NCI-H1436 treated with DMSO at 0.1 percent for 48 hours (cell line): Measurements from ENCODE around the gene HBQ1.
"Not testable (repeated sequence)": the region's sequence is repeated elsewhere in the genome, so short reads cannot be mapped to it uniquely, and the experiment has no call there.

Experiments used
- DNase-seq: peaks from one replicate; lab custom pipeline; 2025; lab: John Stamatoyannopoulos, UW

The HBQ1 gene

DNA sequence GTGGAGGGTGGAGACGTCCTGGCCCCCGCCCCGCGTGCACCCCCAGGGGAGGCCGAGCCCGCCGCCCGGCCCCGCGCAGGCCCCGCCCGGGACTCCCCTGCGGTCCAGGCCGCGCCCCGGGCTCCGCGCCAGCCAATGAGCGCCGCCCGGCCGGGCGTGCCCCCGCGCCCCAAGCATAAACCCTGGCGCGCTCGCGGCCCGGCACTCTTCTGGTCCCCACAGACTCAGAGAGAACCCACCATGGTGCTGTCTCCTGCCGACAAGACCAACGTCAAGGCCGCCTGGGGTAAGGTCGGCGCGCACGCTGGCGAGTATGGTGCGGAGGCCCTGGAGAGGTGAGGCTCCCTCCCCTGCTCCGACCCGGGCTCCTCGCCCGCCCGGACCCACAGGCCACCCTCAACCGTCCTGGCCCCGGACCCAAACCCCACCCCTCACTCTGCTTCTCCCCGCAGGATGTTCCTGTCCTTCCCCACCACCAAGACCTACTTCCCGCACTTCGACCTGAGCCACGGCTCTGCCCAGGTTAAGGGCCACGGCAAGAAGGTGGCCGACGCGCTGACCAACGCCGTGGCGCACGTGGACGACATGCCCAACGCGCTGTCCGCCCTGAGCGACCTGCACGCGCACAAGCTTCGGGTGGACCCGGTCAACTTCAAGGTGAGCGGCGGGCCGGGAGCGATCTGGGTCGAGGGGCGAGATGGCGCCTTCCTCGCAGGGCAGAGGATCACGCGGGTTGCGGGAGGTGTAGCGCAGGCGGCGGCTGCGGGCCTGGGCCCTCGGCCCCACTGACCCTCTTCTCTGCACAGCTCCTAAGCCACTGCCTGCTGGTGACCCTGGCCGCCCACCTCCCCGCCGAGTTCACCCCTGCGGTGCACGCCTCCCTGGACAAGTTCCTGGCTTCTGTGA, 3.5 kb upstream of the HBQ1 start, which contains the start of gene HBA1:
Gene HBA1 (plus strand): TSS at position 204 of the 906 bp plus-strand sequence. CDS start 37 bp downstream, at position 241.
- not testable (repeated sequence) for DNase-seq

DNA sequence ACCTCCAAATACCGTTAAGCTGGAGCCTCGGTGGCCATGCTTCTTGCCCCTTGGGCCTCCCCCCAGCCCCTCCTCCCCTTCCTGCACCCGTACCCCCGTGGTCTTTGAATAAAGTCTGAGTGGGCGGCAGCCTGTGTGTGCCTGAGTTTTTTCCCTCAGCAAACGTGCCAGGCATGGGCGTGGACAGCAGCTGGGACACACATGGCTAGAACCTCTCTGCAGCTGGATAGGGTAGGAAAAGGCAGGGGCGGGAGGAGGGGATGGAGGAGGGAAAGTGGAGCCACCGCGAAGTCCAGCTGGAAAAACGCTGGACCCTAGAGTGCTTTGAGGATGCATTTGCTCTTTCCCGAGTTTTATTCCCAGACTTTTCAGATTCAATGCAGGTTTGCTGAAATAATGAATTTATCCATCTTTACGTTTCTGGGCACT, 2.9 kb upstream of the HBQ1 start:
- DNase-seq, result peak; percentile 34

GRCh38 chr16:177981-178667, 2.1 kb upstream of the HBQ1 start:
- no peak for DNase-seq

DNA sequence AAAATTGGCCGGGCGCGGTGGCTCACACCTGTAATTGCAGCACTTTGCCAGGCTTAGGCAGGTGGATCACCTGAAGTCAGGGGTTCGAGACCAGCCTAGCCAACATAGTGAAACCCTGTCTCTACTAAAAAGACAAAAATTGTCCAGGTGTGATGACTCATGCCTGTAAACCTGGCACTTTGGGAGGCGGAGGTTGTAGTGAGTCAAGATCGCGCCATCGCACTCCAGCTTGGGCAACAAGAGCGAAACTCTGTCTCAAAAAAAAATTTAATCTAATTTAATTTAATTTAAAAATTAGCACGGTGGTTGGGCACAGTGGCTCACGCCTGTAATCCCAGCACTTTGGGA, 1.6 kb upstream of the HBQ1 start:
- DNase-seq, result no peak

GRCh38 chr16:179211-180092, 807 bp upstream of the HBQ1 start:
- no peak for DNase-seq

- peak; percentile 61 for DNase-seq
Measured at GRCh38 chr16:180681-181564, 664 bp downstream of the HBQ1 start.

GRCh38 chr16:181565-182021, 1.3 kb downstream of the HBQ1 start:
- DNase-seq, result no peak

DNA sequence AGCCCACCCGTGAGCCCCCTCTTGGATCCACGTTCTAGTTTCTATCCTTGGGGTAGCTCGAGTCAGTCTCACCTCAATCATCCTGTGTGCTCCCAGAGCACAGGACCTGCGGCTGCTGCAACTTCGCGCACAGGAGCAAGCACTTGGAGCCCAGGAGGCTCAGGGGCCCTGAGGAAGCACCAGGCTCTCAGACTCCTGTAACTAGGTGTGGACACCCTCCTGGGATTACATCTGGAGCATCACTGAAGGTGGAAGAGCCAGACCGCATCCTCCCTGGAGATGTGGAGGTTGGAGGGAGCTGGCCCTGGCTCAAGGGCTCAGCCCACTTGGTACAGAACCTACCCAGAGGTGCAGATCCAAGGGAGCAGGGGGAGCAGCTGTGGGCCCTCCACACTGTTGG, 2.7 kb downstream of the HBQ1 start:
- no peak for DNase-seq

DNA sequence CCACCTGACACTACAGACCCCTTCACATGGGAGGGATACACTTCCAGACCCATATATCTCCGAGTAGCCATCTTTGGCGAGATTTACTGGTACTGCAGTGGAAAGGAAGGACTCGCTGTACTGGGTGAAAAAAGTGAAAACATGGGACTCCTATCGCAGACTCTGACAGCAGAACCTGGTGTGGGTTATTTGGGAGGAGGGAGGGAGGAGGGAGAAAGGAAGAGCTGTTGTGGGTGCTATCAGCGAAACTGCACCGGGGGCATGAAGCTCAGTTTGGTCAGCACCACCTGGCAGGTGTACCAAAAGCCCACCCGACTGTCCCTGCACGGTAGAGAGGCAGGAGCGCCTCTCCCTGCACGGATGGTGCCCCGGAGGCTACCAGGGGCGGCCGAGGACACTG, 5.0 kb downstream of the HBQ1 start:
- no peak for DNase-seq

- DNase-seq, result no peak
Measured at GRCh38 chr16:185691-186090, 5.4 kb downstream of the HBQ1 start.

DNA sequence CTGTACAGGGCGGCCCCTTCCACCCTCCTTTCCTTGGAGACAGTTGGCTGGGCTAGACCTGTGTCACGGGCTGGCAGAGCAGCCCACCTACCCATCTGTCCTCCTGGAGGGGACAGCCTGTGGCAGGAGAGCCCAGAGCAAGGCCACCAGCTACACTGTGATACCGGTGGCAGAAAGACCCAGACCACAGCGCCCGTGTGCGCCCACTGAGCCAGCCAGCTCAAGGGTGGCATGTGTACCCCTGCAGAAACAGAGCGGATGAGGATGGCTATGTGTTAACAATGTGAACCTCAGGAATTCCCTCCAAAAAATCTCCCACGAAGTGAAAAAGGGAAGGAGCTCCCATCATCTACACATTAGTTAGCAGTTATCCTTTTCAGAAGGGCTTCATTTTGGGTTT, 7.1 kb downstream of the HBQ1 start:
- no peak for DNase-seq

DNA sequence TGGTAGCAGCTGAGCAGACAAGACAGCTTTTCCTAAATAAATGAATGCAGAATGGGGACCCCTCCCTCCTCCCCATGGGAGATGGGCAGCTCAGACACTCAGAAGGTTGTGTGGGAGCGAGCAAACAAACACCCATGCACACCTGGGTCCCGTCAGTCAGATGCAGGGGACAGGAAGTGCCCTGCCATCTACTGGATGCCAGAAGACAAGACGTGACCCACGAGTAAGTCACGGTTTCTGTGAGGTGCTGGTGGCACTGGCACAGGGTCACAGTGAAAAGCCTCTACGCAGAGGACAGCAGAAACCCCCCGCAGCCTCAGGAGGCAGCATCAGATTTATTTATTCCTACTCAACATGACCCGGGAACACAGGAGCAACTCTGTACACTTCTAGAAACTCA, 8.4 kb downstream of the HBQ1 start:
- DNase-seq, result no peak

DNA sequence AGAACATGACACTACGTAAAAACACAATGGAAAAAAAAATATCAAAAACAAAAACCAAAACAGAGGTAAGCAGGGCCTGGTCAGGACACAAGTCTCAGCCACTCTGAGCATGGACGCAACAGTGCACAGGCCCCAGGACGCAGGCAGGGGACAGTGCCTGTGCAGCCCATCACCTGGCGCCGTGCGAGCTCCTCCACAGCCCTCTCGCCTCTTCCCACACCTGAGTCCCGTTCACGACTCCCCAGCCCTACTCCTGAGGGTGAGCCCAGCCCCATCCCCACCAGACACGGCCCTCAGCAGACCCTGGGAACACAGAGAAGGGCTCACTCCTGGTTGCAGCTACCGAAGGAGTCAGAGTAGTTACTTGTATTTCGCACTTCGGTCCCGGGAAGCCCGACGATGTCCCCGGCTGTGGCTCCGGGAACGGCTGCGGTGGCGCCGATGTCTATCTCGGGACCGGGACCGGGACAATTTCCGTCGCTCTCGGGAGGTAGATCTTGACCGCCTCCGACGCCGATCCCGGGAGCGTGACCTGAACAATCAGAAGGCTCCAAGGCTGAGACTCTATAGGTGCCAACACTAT, 9.4 kb downstream of the HBQ1 start:
- DNase-seq, result no peak

DNA sequence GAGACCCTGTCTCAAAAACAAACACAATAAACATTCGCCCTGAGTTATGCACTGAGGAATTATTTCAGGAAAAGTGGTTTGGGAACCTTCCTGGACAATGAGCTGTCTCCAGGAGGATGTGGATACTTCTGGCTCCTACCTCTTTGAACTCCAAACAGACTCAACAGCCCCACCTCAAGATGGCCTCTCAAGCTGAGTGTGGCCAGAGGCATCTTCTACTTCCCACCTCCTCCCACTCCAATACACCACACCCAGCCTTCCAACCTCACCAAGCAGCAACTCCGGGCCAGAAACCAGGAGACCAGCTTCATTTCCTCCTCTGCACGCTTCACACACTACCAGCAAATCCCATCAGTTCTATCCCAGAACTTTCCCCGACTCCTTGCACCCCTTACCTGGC, 11.6 kb downstream of the HBQ1 start:
- DNase-seq, result no peak

DNA sequence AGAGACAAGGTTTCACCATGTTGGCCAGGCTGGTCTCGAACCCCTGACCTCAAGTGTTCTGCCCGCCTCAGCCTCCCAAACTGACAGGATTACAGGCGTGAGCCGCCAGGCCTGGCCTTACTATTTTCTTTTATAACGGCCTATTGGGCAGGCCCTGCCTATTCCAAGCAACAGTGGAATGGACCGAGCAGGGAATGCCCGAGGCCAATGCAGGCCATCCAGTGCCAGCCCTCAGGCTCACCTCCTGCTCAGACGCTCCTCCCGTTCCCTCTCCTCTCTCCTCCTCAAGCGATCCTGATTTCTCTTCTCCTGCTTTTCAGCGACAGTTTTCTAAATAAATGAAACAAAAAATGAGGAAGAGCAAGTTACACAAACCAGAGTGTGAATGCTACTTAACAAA, 12.4 kb downstream of the HBQ1 start:
- DNase-seq, result no peak

DNA sequence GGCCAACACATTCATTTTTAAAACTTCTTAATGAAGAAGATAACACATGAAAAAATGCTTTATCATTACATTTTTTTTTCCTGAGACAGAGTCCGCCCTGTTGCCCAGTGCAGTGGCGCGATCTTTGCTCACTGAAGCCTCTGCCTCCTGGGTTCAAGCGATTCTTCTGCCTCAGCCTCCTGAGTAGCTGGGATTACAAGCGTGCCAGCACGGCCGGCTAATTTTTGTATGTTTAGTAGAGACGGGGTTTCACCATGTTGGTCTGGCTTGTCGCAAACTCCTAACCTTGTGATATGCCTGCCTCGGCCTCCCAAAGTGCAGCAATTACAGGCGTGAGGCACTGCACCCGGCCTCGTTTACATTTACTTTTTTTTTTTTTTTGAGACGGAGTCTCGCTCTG, 13.2 kb downstream of the HBQ1 start:
- no peak for DNase-seq

DNA sequence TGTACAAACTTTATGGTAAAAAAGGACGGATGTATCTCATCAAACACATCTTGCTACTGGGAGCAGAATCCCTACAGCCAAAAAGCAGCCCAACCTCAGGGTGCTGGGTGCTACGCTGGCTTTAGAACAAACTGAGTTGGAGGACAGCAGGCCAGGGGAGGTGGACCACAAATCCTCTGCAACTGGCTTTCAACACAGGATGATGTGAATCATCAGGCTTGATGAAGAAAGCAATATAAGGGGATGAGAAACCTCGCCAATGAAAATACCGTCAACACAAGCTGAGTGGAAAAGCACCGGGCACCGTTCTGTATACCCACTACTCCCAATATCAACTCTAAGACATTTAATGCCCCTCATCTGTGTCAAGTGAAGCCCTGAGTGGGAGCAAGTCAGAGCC, 14.3 kb downstream of the HBQ1 start:
- no peak for DNase-seq

- no peak for DNase-seq
Measured at GRCh38 chr16:200388-200787, 20.1 kb downstream of the HBQ1 start.

DNA sequence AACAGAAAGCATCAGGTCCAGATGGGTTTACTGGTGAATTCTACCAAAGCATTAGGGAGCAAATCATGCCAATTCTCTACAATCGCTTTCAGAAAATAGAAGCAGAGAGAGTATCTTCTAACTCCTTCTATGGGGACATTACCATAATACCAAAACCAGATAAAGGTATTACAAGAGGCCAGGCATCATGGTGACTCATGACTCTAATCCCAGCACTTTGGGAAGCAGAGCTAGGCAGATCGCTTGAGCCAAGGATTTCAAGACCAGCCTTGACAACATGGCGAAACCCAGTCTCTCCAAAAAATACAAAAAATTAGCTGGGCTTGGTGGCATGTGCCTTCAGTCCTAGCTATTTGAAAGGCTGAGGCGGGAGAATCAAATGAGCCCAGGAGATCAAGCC, 23.0 kb downstream of the HBQ1 start:
- no peak for DNase-seq

- not testable (repeated sequence) for DNase-seq
Measured at GRCh38 chr16:204046-204445, 23.8 kb downstream of the HBQ1 start.

- not testable (repeated sequence) for DNase-seq
Measured at GRCh38 chr16:209359-209758, 29.1 kb downstream of the HBQ1 start.
